ENCODE measurements around the gene NRXN2. TPM values are rescaled to one million over a fixed set of nuclear protein-coding genes. Genes with fewer than 3 reads are reported as not detected.
A peak's percentile ranks its signal among the peaks of the same experiment; 100 is the strongest.

NRXN2 gene
- total and polyA plus RNA-seq, 2 of the 13 experiments (the other 11 are each of a cell fraction or from before 2014, with no cell fraction given), result not detected

GRCh38 chr11:64763526-64764039 lies 40.6 kb upstream of the NRXN2 start:
- no peak for FAIRE-seq

More at GRCh38 chr11:64763526-64764039, 40.6 kb upstream of the NRXN2 start:
- H3K9ac ChIP-seq (ENCODE audit: insufficient read depth, low read depth, low read length), result no peak overlapping the region
- peaks cover 32 to 52% of the 10 kb centered on the region in 2 experiments for H3K36me3 ChIP-seq (replicated peaks in 1 of 2; ENCODE audit: control insufficient read depth in 1 of 2, insufficient read depth in 2 of 2, low read length in 2 of 2)
- H3K27me3 ChIP-seq (ENCODE audit: control insufficient read depth in 1 of 2, insufficient read depth in 2 of 2, low read length in 2 of 2), result no peaks in the 10 kb centered on the region
- H2AFZ ChIP-seq (ENCODE audit: low read length), result no peak overlapping the region
- WGBS (ENCODE audit: low lambda C conversion rate), result 100% methylated on average over 4 of the region's 6 CpGs
- no peak overlapping the region for H3K27ac ChIP-seq (ENCODE audit: extremely low read length, insufficient read depth, low read length)
- POLR2A ChIA-PET, result interaction anchor here (0.7 to 3.8 kb wide), 3 partner anchors 9 to 58 kb away, joined by 3 to 23 read pairs (median 4); partner anchors contain the start of gene SF1
- in situ Hi-C loops (cut with HindIII; ENCODE audit: extremely low pct_ligation_motif_present, low pct_unique_long_range_greater_than_20kb) (no loop called here), intact Hi-C loops (cut with micrococcal nuclease; ENCODE audit: unreplicated experiment) (no loop called here)
- CTCF ChIA-PET (ENCODE audit: low intra/inter-chr PET ratio, low total read pairs), result no interaction called here
- peaks cover 4% of the 10 kb centered on the region for H3K79me2 ChIP-seq (ENCODE audit: insufficient read depth, low read length)
- H4K20me1 ChIP-seq (ENCODE audit: insufficient read depth, low read length), result peaks cover 56% of the 10 kb centered on the region
- peaks cover 24% of the 10 kb centered on the region for H3K4me1 ChIP-seq (ENCODE audit: insufficient read depth, low read length)
- no TSS peak for BruUV-seq (replicated peaks)
- DNase-seq (ENCODE audit: low spot score) (no peak), ATAC-seq (no peak)
- no peak overlapping the region for H3K4me3 ChIP-seq (replicated peaks in 1 of 3; ENCODE audit: insufficient read depth in 1 of 3, low read depth in 2 of 3, low read length in 3 of 3)
- H3K9me3 ChIP-seq (ENCODE audit: low read length), result no peaks in the 10 kb centered on the region
- TF ChIP-seq ZBTB38 (CRISPR knock-in tag; IDR thresholded peaks at IDR 0.05), result no peak
- 0 out of 2 replicates have a peak, but pooled peaks have one; percentile 29 for TF ChIP-seq ZNF142 (CRISPR knock-in tag; IDR thresholded peaks at IDR 0.05)
- TF ChIP-seq RBM22 (optimal IDR thresholded peaks at IDR 0.05; ENCODE audit: low read length), result peak; percentile 52
- TF ChIP-seq AGO2 (optimal IDR thresholded peaks at IDR 0.05; ENCODE audit: low read depth, low read length), result peak; percentile 97
- TF ChIP-seq MED8 (CRISPR knock-in tag; IDR thresholded peaks at IDR 0.05; ENCODE audit: insufficient replicate concordance), result no peak
- TF ChIP-seq RBFOX2 (IDR thresholded peaks at IDR 0.05; ENCODE audit: low read depth, low read length), result 0 out of 2 replicates have a peak, but pooled peaks have one; percentile 31
- peak in 1 of 2 experiments; percentile 39; a peak in 2 of 4 replicates for TF ChIP-seq POLR2A (IDR thresholded peaks at IDR 0.05; ENCODE audit: insufficient read depth in 1 of 2, low read depth in 2 of 2, low read length in 2 of 2)
- H3K4me2 ChIP-seq (ENCODE audit: low read depth, low read length), result no peak overlapping the region
